K562 (cell line): ENCODE measurements around the gene PAF1. TPM values are rescaled to one million over a fixed set of nuclear protein-coding genes. Genes with fewer than 3 reads are reported as not detected.
A peak's percentile ranks its signal among the peaks of the same experiment; 100 is the strongest.

Experiments used
- BRD4 ChIP-seq: fragments of 200-600 bp; sonication (generic); IDR thresholded peaks from 2 replicates; pipeline ENCODE4 v1.6.1; 2017; ENCODE audit warnings: inconsistent platforms
- FIP1L1 ChIP-seq: fragments of 200-400 bp; formaldehyde crosslinking; IDR thresholded peaks from 2 replicates; pipeline ENCODE4 v1.6.1; 2018; ENCODE audit warnings: mild to moderate bottlenecking, low read depth, low read length; ENCODE audit not compliant: poor library complexity, severe bottlenecking
- HDAC6 ChIP-seq: IDR thresholded peaks from 2 replicates; pipeline ENCODE4 v1.6.1; 2012; ENCODE audit warnings: low read depth, mild to moderate bottlenecking, control low read depth, inconsistent platforms, low read length, moderate library complexity
- HNRNPLL ChIP-seq: fragments of 200-400 bp; formaldehyde crosslinking; IDR thresholded peaks from 2 replicates; pipeline ENCODE4 v1.6.1; 2017; ENCODE audit warnings: low read length, low read depth, mild to moderate bottlenecking; ENCODE audit not compliant: poor library complexity, severe bottlenecking
- KHSRP ChIP-seq: fragments of 450-650 bp; IDR thresholded peaks from 2 replicates; pipeline ENCODE4 v1.6.1; 2017
- MAFK ChIP-seq: IDR thresholded peaks from 2 replicates; pipeline ENCODE4 v1.6.1; 2011; ENCODE audit warnings: low read length, improper control_type of control experiment
- NCOA2 ChIP-seq, 2 experiments: fragments of 450-650 bp; IDR thresholded peaks; 2 replicates each; pipeline ENCODE4 v1.6.1; 2018; ENCODE audit warnings: mild to moderate bottlenecking in 2 of 2, moderate library complexity in 1 of 2; ENCODE audit not compliant: partially characterized antibody in 2 of 2
- NFE2 ChIP-seq: IDR thresholded peaks from 2 replicates; pipeline ENCODE4 v1.6.1; 2014; ENCODE audit warnings: antibody characterized with exemption, low read depth
- RERE ChIP-seq: sonication (generic); formaldehyde crosslinking; IDR thresholded peaks from 2 replicates; pipeline ENCODE4 v1.8.0; 2023; ENCODE audit warnings: missing genetic modification reagents, mild to moderate bottlenecking, borderline replicate concordance
- TFAM ChIP-seq: fragments of 250-450 bp; sonication (Bioruptor Pico); conservative IDR thresholded peaks from 2 replicates; pipeline ENCODE4 v1.5.0; 2021; ENCODE audit warnings: mild to moderate bottlenecking, moderate library complexity
- ZC3H4 ChIP-seq: sonication (generic); formaldehyde crosslinking; IDR thresholded peaks from 2 replicates; pipeline ENCODE4 v1.9.0; 2021; ENCODE audit warnings: missing genetic modification reagents, borderline replicate concordance
- ZNF23 ChIP-seq: fragments of 250-450 bp; sonication (Bioruptor Pico); IDR thresholded peaks from 2 replicates; pipeline ENCODE4 v1.4.0; 2020; ENCODE audit warnings: mild to moderate bottlenecking
- ZNF316 ChIP-seq: fragments of 450-650 bp; IDR thresholded peaks from 2 replicates; pipeline ENCODE4 v1.6.1; 2016
- ZNF644 ChIP-seq: fragments of 200-800 bp; sonication (Bioruptor generic); IDR thresholded peaks from 2 replicates; pipeline ENCODE4 v1.6.1; 2016; ENCODE audit warnings: low read depth, missing genetic modification characterization, missing compliant biosample characterization
- polyA plus RNA-seq, 8 experiments: library from polyadenylated mRNA; depleted of rRNA in 4 of 8; stranded (reverse) in 5 of 8; unstranded in 3 of 8; fragments of >200 nt; fragmentation: Nextera tagmentation in 2 of 8; fragmentation: Illumina TruSeq in 1 of 8; extraction: Ambion mirVana in 2 of 8; extraction: Trizol in 1 of 8; gene quantifications; 2 replicates each; pipeline versions ENCODE4 v1.2.1 to v1.2.3, GENCODE V29; 2011 to 2014; ENCODE audit warnings: inconsistent platforms in 1 of 8, missing spikeins in 1 of 8
- total RNA-seq, 7 experiments: library from RNA; depleted of rRNA in 6 of 7; stranded (reverse); fragments of >200 nt in 6 of 7; fragmentation: Illumina TruSeq in 2 of 7; extraction: Trizol in 2 of 7; gene quantifications; 2 replicates each; pipeline versions ENCODE4 v1.2.1 to v1.2.3, GENCODE V29; 2011 to 2021; ENCODE audit warnings: low replicate concordance in 1 of 7
- TF ChIP-seq, protein P1 (sequence below), 2 experiments: IDR thresholded peaks; 2 replicates each; pipeline ENCODE4 v1.6.1; 2012; ENCODE audit warnings: improper control_type of control experiment in 2 of 2, low read depth in 2 of 2, low read length in 2 of 2, borderline replicate concordance in 1 of 2
- TF ChIP-seq, protein P2 (sequence below): sonication (generic); formaldehyde crosslinking; IDR thresholded peaks from 2 replicates; pipeline ENCODE4 v1.4.0; 2020; ENCODE audit warnings: mild to moderate bottlenecking, missing genetic modification reagents
- TF ChIP-seq, protein P3 (sequence below): fragments of 200-800 bp; sonication (Bioruptor generic); IDR thresholded peaks from 2 replicates; pipeline ENCODE4 v1.6.1; 2017; ENCODE audit warnings: missing genetic modification characterization, missing compliant biosample characterization

The PAF1 gene
- total and polyA plus RNA-seq, 9 of the 15 experiments (the other 6 are each of a cell fraction or from before 2014, with no cell fraction given), result 1.5 to 45.0 (median 33.8) TPM

GRCh38 chr19:39381910-39382611 is 8.8 kb downstream of the PAF1 start (continued):
- TF ChIP-seq HNRNPLL, result no peak
- TF ChIP-seq, protein P1, sequence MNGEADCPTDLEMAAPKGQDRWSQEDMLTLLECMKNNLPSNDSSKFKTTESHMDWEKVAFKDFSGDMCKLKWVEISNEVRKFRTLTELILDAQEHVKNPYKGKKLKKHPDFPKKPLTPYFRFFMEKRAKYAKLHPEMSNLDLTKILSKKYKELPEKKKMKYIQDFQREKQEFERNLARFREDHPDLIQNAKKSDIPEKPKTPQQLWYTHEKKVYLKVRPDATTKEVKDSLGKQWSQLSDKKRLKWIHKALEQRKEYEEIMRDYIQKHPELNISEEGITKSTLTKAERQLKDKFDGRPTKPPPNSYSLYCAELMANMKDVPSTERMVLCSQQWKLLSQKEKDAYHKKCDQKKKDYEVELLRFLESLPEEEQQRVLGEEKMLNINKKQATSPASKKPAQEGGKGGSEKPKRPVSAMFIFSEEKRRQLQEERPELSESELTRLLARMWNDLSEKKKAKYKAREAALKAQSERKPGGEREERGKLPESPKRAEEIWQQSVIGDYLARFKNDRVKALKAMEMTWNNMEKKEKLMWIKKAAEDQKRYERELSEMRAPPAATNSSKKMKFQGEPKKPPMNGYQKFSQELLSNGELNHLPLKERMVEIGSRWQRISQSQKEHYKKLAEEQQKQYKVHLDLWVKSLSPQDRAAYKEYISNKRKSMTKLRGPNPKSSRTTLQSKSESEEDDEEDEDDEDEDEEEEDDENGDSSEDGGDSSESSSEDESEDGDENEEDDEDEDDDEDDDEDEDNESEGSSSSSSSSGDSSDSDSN (IDR thresholded peaks at IDR 0.05; ENCODE audit: borderline replicate concordance in 1 of 2, low read depth in 2 of 2, low read length in 2 of 2), result no peak
- TF ChIP-seq TFAM (CRISPR knock-in tag), result no peak
- TF ChIP-seq, protein P2, sequence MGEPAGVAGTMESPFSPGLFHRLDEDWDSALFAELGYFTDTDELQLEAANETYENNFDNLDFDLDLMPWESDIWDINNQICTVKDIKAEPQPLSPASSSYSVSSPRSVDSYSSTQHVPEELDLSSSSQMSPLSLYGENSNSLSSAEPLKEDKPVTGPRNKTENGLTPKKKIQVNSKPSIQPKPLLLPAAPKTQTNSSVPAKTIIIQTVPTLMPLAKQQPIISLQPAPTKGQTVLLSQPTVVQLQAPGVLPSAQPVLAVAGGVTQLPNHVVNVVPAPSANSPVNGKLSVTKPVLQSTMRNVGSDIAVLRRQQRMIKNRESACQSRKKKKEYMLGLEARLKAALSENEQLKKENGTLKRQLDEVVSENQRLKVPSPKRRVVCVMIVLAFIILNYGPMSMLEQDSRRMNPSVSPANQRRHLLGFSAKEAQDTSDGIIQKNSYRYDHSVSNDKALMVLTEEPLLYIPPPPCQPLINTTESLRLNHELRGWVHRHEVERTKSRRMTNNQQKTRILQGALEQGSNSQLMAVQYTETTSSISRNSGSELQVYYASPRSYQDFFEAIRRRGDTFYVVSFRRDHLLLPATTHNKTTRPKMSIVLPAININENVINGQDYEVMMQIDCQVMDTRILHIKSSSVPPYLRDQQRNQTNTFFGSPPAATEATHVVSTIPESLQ (CRISPR knock-in tag), result no peak
- TF ChIP-seq KHSRP, result no peak
- TF ChIP-seq, protein P3, sequence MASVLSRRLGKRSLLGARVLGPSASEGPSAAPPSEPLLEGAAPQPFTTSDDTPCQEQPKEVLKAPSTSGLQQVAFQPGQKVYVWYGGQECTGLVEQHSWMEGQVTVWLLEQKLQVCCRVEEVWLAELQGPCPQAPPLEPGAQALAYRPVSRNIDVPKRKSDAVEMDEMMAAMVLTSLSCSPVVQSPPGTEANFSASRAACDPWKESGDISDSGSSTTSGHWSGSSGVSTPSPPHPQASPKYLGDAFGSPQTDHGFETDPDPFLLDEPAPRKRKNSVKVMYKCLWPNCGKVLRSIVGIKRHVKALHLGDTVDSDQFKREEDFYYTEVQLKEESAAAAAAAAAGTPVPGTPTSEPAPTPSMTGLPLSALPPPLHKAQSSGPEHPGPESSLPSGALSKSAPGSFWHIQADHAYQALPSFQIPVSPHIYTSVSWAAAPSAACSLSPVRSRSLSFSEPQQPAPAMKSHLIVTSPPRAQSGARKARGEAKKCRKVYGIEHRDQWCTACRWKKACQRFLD (CRISPR knock-in tag), result peak; percentile 93
- peak; percentile 77 for TF ChIP-seq ZNF316
- no peak for TF ChIP-seq ZC3H4 (CRISPR knock-in tag)
- 0 out of 2 replicates have a peak, but pooled peaks have one; percentile 57 for TF ChIP-seq ZNF644 (tag)
- TF ChIP-seq HDAC6, result no peak
- no peak for TF ChIP-seq RERE (CRISPR knock-in tag)
- TF ChIP-seq BRD4, result no peak
- no peak for TF ChIP-seq NCOA2 (IDR thresholded peaks at IDR 0.05; ENCODE audit: partially characterized antibody in 2 of 2)
- TF ChIP-seq FIP1L1, result no peak
- peak; percentile 65; the same call in 1 of the 2 replicates for TF ChIP-seq MAFK
- no peak for TF ChIP-seq ZNF23 (CRISPR knock-in tag)
- TF ChIP-seq NFE2, result peak; percentile 82
